ENCODE measurements around the gene TIMM23. TPM values are rescaled to one million over a fixed set of nuclear protein-coding genes. Genes with fewer than 3 reads are reported as not detected.

The TIMM23 gene
- total and polyA plus RNA-seq, 2 of the 4 experiments (the other 2 are of a cell fraction) = 82.4 to 86.2 TPM

DNA sequence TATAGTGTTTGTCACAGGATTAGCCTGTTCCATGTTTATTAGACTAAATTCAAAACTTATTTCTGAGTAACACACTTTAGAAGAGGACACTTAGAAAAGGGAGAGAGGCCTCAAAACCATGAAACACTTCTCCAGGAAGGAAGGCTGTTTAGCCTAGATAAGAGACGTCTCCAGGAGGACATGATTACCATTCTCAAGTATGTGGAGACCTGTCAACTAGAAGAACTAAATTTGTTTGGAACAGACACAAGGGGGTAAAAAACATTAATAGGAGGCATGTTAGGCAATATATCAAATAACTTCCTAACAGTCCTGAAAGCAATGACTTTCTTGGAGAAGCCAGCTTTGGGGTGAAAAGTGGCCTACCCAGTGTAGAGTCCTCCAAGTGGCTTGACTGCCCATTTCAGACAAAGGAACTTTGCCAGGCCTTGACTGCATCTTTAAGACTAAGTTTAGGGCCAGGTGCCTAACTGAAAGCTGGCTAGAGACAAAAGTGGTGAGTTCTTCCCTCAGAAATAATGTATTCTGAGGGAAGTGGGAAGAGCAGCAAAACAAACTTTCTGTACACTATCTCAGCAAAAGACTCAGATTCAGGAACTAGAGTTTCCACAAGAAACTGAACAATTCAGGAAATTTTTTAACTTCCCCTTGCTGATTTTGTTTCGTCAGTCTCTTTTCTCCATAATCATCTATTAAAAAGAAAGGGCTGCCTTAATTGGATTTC is 46.3 kb downstream of the TIMM23 start (continued):
- no peak for TF ChIP-seq MAZ (IDR thresholded peaks at IDR 0.05; ENCODE audit: borderline replicate concordance, low read depth, low read length)

DNA sequence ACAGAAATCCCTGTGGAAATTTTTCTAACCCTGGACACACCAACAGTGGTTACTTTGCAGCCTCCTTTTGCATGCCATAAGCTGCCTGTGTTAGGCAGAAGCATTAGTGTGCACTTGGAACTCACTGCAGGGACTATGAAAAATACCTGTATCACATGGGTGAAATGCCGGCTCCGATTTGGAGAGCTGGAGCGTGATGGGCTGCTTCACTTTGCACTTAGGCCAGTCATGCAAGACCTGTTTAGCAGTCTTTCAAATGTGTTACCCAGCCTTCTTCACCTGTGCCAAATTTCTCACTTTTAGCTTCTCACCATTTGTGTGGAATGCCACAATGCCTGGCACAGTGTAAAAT is 46.9 kb downstream of the TIMM23 start:
- BruUV-seq (replicated peaks) = no TSS peak
- Histone ChIP-seq H2AFZ (replicated peaks; ENCODE audit: low read length, poor library complexity) (no peak overlapping the region), H2AK5ac (ENCODE audit: low read depth, low read length) (no peak overlapping the region), H3K36me3 (ENCODE audit: control insufficient read depth, insufficient read depth, low read length) (peaks cover 12% of the 10 kb centered on the region), H2BK15ac (ENCODE audit: low read depth, low read length) (no peak overlapping the region), H3K4me1 (ENCODE audit: control insufficient read depth, insufficient read depth, low read length) (peaks cover 23% of the 10 kb centered on the region), H3K27me3 (ENCODE audit: control insufficient read depth, insufficient read depth, low read length) (no peaks in the 10 kb centered on the region), H2AK9ac (replicated peaks; ENCODE audit: low read depth, low read length, poor library complexity) (no peak overlapping the region), H3K14ac (replicated peaks; ENCODE audit: low read depth, low read length) (no peak overlapping the region), H4K20me1 (ENCODE audit: insufficient read depth, low read length) (peaks cover 72% of the 10 kb centered on the region), H2BK120ac (ENCODE audit: low read depth, low read length) (no peak overlapping the region), H4K91ac (ENCODE audit: insufficient read depth, low read depth, low read length) (no peak overlapping the region), H3K9ac (ENCODE audit: low read depth, low read length) (no peak overlapping the region), H4K5ac (ENCODE audit: low read depth, low read length) (no peak overlapping the region), H3K9me1 (ENCODE audit: insufficient read depth, low read length) (peaks cover 20% of the 10 kb centered on the region), H4K8ac (ENCODE audit: low read depth in 2 of 2, low read length in 2 of 2) (no peak overlapping the region), H3K9me3 (ENCODE audit: control insufficient read depth, insufficient read depth, low read length) (no peaks in the 10 kb centered on the region), H3K4ac (ENCODE audit: low read depth, low read length) (no peak overlapping the region), H3K4me2 (ENCODE audit: low read depth, low read length) (no peak overlapping the region), H2BK20ac (ENCODE audit: low read depth, low read length) (no peak overlapping the region), H3K79me1 (ENCODE audit: low read depth in 1 of 2, low read length in 2 of 2) (peaks cover 17 to 63% of the 10 kb centered on the region in 2 experiments), H3K23ac (ENCODE audit: low read depth, low read length) (no peak overlapping the region), H3K18ac (ENCODE audit: low read depth, low read length) (no peak overlapping the region), H3K56ac (ENCODE audit: extremely low read depth, insufficient read depth, low read length) (no peak overlapping the region), H3K4me3 (ENCODE audit: insufficient read depth, low read depth, low read length) (no peak overlapping the region), H2BK5ac (ENCODE audit: low read depth, low read length, poor library complexity, severe bottlenecking) (no peak overlapping the region), H3K27ac (ENCODE audit: insufficient read depth, low read length) (no peak overlapping the region)
- ChIA-PET POLR2A (ENCODE audit: unreplicated experiment) (no interaction called here), CTCF (no interaction called here)
- 100% methylated on average over 3 of the region's 3 CpGs; no CpG with 5 or more reads in 1 of the 2 experiments for whole genome bisulfite sequencing, 2 experiments (ENCODE audit: extremely low coverage in 2 of 2, insufficient read length in 1 of 2)
- intact Hi-C loops (cut with micrococcal nuclease) (no loop called here), in situ Hi-C loops (cut with MboI; ENCODE audit: low sequenced_read_pairs) (loop anchor here (25.0 kb wide), 1 partner anchor 1032 kb away; the partner anchor contains the start of gene DEPP1), dilution Hi-C loops (cut with HindIII; ENCODE audit: low sequenced_read_pairs, unreplicated experiment) (no loop called here)
- DNase-seq (no peak), ATAC-seq (ENCODE audit: low read depth) (no peak)
- no peak for TF ChIP-seq CHD1 (IDR thresholded peaks at IDR 0.05; ENCODE audit: low read depth, low read length)
- TF ChIP-seq FOS (IDR thresholded peaks at IDR 0.05; ENCODE audit: low read depth, low read length) = no peak
- TF ChIP-seq RCOR1 (IDR thresholded peaks at IDR 0.05; ENCODE audit: insufficient replicate concordance, low read length) = no peak
- TF ChIP-seq, protein P1, sequence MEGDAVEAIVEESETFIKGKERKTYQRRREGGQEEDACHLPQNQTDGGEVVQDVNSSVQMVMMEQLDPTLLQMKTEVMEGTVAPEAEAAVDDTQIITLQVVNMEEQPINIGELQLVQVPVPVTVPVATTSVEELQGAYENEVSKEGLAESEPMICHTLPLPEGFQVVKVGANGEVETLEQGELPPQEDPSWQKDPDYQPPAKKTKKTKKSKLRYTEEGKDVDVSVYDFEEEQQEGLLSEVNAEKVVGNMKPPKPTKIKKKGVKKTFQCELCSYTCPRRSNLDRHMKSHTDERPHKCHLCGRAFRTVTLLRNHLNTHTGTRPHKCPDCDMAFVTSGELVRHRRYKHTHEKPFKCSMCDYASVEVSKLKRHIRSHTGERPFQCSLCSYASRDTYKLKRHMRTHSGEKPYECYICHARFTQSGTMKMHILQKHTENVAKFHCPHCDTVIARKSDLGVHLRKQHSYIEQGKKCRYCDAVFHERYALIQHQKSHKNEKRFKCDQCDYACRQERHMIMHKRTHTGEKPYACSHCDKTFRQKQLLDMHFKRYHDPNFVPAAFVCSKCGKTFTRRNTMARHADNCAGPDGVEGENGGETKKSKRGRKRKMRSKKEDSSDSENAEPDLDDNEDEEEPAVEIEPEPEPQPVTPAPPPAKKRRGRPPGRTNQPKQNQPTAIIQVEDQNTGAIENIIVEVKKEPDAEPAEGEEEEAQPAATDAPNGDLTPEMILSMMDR (conservative IDR thresholded peaks at IDR 0.05; ENCODE audit: low read depth, low read length) = no peak
- TF ChIP-seq RFX5 (IDR thresholded peaks at IDR 0.05; ENCODE audit: low read depth, low read length) = no peak
- TF ChIP-seq MXI1 (IDR thresholded peaks at IDR 0.05; ENCODE audit: borderline replicate concordance, low read depth, low read length) = no peak
- TF ChIP-seq NFE2L2 (IDR thresholded peaks at IDR 0.05; ENCODE audit: low read depth, low read length) = no peak
- TF ChIP-seq BHLHE40 (IDR thresholded peaks at IDR 0.05; ENCODE audit: low read depth, low read length) = no peak
- TF ChIP-seq, protein P2, sequence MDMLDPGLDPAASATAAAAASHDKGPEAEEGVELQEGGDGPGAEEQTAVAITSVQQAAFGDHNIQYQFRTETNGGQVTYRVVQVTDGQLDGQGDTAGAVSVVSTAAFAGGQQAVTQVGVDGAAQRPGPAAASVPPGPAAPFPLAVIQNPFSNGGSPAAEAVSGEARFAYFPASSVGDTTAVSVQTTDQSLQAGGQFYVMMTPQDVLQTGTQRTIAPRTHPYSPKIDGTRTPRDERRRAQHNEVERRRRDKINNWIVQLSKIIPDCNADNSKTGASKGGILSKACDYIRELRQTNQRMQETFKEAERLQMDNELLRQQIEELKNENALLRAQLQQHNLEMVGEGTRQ (IDR thresholded peaks at IDR 0.05; ENCODE audit: low read depth, low read length) = no peak
- TF ChIP-seq POLR2A (IDR thresholded peaks at IDR 0.05; ENCODE audit: low read depth, low read length) = no peak
- no peak for TF ChIP-seq MAZ (IDR thresholded peaks at IDR 0.05; ENCODE audit: borderline replicate concordance, low read depth, low read length)
- TF ChIP-seq CEBPB (IDR thresholded peaks at IDR 0.05; ENCODE audit: low read depth, low read length) = no peak
- TF ChIP-seq, protein P3, sequence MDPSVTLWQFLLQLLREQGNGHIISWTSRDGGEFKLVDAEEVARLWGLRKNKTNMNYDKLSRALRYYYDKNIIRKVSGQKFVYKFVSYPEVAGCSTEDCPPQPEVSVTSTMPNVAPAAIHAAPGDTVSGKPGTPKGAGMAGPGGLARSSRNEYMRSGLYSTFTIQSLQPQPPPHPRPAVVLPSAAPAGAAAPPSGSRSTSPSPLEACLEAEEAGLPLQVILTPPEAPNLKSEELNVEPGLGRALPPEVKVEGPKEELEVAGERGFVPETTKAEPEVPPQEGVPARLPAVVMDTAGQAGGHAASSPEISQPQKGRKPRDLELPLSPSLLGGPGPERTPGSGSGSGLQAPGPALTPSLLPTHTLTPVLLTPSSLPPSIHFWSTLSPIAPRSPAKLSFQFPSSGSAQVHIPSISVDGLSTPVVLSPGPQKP (IDR thresholded peaks at IDR 0.05; ENCODE audit: borderline replicate concordance, low read depth, low read length) = no peak
